ENCODE data around the gene OTUB2.

The OTUB2 gene

DNA sequence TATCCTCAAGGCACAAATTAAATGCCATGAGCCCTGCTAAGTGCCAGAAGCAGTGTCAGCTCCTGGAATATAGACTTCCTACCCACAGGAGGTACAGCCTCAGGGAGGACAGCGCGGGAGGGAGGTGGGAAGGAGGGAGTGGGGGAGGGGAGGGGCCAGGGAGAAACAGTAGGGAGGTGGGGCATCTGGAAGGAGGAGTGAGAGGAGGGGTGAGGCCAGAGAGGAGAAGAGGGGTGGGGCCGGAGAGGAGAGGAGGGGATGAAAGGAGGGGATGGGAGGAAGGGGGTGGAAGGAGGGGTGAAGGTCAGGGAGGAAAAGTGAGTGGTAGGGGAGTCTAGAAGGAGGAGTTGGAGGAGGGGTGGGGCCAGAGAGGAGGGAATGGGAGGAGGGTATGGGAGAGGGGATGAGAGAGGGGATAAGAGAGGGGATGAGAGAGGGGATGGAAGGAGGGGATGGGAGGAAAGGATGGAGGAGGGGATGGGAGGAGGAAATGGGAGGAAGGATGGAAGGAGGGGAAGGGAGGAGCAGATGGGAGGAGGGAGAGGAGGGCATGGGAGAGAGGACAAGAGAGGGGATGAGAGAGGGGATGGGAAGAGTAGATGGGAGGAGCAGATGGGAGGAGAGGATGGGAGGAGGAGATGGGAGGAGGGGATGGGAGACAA is 38.2 kb upstream of the OTUB2 start:
- Histone ChIP-seq H3K27ac (no peak overlapping the region), H3K9ac (no peak overlapping the region), H2AFZ (ENCODE audit: low read depth) (no peak overlapping the region), H3K4me2 (no peak overlapping the region), H3K4me1 (ENCODE audit: low read depth, poor library complexity, severe bottlenecking) (peaks cover 8% of the 10 kb centered on the region), H3K79me2 (ENCODE audit: insufficient read depth, low read depth) (no peaks in the 10 kb centered on the region), H3K36me3 (ENCODE audit: insufficient read depth) (no peaks in the 10 kb centered on the region), H3K4me3 (IDR thresholded peaks at IDR 0.05; ENCODE audit: insufficient read depth, low read depth, low read length) (no peak overlapping the region), H3K27me3 (ENCODE audit: insufficient read depth, low read depth) (no peaks in the 10 kb centered on the region), H4K20me1 (ENCODE audit: insufficient read depth) (no peaks in the 10 kb centered on the region)
- TF ChIP-seq, protein P1, sequence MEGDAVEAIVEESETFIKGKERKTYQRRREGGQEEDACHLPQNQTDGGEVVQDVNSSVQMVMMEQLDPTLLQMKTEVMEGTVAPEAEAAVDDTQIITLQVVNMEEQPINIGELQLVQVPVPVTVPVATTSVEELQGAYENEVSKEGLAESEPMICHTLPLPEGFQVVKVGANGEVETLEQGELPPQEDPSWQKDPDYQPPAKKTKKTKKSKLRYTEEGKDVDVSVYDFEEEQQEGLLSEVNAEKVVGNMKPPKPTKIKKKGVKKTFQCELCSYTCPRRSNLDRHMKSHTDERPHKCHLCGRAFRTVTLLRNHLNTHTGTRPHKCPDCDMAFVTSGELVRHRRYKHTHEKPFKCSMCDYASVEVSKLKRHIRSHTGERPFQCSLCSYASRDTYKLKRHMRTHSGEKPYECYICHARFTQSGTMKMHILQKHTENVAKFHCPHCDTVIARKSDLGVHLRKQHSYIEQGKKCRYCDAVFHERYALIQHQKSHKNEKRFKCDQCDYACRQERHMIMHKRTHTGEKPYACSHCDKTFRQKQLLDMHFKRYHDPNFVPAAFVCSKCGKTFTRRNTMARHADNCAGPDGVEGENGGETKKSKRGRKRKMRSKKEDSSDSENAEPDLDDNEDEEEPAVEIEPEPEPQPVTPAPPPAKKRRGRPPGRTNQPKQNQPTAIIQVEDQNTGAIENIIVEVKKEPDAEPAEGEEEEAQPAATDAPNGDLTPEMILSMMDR (conservative IDR thresholded peaks at IDR 0.05; ENCODE audit: low read depth, low read length) = no peak

- TF ChIP-seq, protein P1 (conservative IDR thresholded peaks at IDR 0.05; ENCODE audit: low read depth, low read length) = no peak
- Histone ChIP-seq H3K9ac (no peak overlapping the region), H3K4me1 (ENCODE audit: low read depth, poor library complexity, severe bottlenecking) (peaks cover 12% of the 10 kb centered on the region), H4K20me1 (ENCODE audit: insufficient read depth) (no peaks in the 10 kb centered on the region), H3K79me2 (ENCODE audit: insufficient read depth, low read depth) (no peaks in the 10 kb centered on the region), H3K4me3 (IDR thresholded peaks at IDR 0.05; ENCODE audit: insufficient read depth, low read depth, low read length) (no peak overlapping the region), H2AFZ (ENCODE audit: low read depth) (no peak overlapping the region), H3K27ac (no peak overlapping the region), H3K36me3 (ENCODE audit: insufficient read depth) (no peaks in the 10 kb centered on the region), H3K27me3 (ENCODE audit: insufficient read depth, low read depth) (no peaks in the 10 kb centered on the region), H3K4me2 (no peak overlapping the region)
Observed at GRCh38 chr14:93989939-93990338, 36.2 kb upstream of the OTUB2 start.

DNA sequence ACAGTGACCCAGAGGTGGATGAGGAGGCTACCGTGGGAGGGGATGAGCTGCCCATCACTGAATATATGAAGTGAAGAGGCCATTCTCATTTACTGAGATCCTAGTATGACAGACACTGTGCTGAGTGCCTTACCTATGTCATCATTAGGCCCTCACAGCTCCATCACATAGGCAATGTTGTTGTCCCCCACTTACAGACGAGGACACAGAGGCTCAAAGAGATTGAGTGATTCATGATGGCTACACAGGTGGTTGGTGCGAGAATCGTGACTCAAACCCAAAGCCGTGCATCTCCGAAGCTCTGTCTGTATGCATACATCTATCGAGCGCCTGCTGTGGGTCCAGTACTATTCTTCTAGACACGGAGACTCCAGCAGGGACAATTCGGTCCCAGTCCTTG is 34.9 kb upstream of the OTUB2 start:
- no peaks in the 10 kb centered on the region for H3K27me3 ChIP-seq (ENCODE audit: insufficient read depth, low read depth)
- H3K27ac ChIP-seq = no peak overlapping the region
- no peaks in the 10 kb centered on the region for H3K79me2 ChIP-seq (ENCODE audit: insufficient read depth, low read depth)
- peaks cover 4% of the 10 kb centered on the region for H3K4me1 ChIP-seq (ENCODE audit: low read depth, poor library complexity, severe bottlenecking)
- H3K4me3 ChIP-seq (IDR thresholded peaks at IDR 0.05; ENCODE audit: insufficient read depth, low read depth, low read length) = no peak overlapping the region
- TF ChIP-seq, protein P1 (conservative IDR thresholded peaks at IDR 0.05; ENCODE audit: low read depth, low read length) = no peak
- H2AFZ ChIP-seq (ENCODE audit: low read depth) = no peak overlapping the region
- H3K4me2 ChIP-seq = no peak overlapping the region
- H3K36me3 ChIP-seq (ENCODE audit: insufficient read depth) = no peaks in the 10 kb centered on the region
- no peak overlapping the region for H3K9ac ChIP-seq
- H4K20me1 ChIP-seq (ENCODE audit: insufficient read depth) = no peaks in the 10 kb centered on the region

DNA sequence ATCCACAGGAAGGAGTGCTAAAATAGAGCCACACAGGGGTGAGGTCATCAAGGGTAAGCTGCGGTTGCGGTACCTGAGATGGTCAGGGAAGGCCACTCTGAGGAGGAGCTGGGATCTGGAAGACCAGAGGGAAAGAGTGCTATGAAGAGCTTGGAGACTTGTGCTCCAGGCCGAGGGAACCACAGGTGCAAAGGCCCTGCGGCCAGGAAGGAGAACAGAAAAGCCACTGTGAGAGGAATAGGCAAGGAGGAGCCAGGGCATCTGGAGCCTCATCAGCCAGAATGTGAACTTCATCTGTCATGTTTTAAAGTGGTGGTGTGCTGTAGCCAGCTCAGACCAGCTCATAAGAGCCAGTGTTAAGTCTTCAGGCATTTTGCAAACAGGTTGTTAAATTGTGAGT is 34.5 kb upstream of the OTUB2 start:
- H3K36me3 ChIP-seq (ENCODE audit: insufficient read depth) = no peaks in the 10 kb centered on the region
- H3K4me1 ChIP-seq (ENCODE audit: low read depth, poor library complexity, severe bottlenecking) = peaks cover 4% of the 10 kb centered on the region
- no peak overlapping the region for H2AFZ ChIP-seq (ENCODE audit: low read depth)
- no peak overlapping the region for H3K4me3 ChIP-seq (IDR thresholded peaks at IDR 0.05; ENCODE audit: insufficient read depth, low read depth, low read length)
- H3K27ac ChIP-seq = no peak overlapping the region
- H3K79me2 ChIP-seq (ENCODE audit: insufficient read depth, low read depth) = no peaks in the 10 kb centered on the region
- H4K20me1 ChIP-seq (ENCODE audit: insufficient read depth) = no peaks in the 10 kb centered on the region
- H3K9ac ChIP-seq = no peak overlapping the region
- TF ChIP-seq, protein P1 (conservative IDR thresholded peaks at IDR 0.05; ENCODE audit: low read depth, low read length) = no peak
- H3K4me2 ChIP-seq = no peak overlapping the region
- no peaks in the 10 kb centered on the region for H3K27me3 ChIP-seq (ENCODE audit: insufficient read depth, low read depth)
